Measurements from ENCODE around the gene APOC3.

The APOC3 gene

GRCh38 chr11:116807601-116808261 is 22.0 kb upstream of the APOC3 start:
- DNase-seq (ENCODE audit: low read depth): no peak

DNA sequence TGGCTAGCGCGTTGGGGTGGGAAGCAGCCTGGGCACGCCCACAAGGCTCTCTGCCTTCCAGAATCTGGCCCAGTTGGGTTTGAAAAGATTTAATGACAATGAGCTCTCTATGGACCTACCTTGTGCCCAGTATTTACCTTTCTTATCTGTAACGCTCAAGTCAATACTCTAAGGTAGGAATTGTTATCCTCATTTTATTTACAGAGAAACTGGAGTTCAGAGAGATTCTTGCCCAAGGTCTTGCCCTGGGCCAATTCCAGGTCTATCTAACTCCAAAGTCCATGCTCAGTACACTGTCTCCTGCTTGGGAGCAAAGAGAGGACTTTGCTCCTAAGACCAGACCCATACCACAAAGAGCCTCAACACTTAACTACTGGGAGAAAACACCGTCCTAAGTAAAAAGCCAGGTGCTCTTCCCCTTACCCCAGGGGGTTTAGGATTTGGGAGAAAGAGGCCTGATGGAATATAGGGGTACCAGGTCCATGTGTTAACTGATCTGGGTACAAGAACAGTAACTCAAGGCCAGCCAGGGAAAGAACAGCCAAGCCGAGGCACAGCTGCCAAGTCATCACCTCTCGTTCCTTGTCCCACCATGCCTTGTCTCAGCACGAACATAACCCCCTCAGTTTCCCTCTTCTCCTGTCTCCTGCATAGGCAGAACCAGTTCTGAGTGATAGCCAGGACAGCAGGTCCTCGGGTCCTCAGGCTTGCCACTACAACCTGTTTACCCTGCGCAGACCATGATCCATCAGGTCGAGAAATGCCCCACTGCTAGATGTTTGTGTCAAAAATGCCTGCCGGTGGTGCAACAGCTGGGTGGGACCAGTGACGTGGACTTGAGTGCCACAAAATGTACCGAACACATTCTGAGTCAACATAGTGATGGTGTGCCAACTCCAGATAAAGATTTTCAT is 21.2 kb upstream of the APOC3 start:
- no peak for DNase-seq (ENCODE audit: low read depth)

- no peak for DNase-seq (ENCODE audit: low read depth)
Measured at GRCh38 chr11:116811194-116811593, 18.5 kb upstream of the APOC3 start.

- no peak for DNase-seq (ENCODE audit: low read depth)
Measured at GRCh38 chr11:116812109-116812508, 17.6 kb upstream of the APOC3 start.

DNA sequence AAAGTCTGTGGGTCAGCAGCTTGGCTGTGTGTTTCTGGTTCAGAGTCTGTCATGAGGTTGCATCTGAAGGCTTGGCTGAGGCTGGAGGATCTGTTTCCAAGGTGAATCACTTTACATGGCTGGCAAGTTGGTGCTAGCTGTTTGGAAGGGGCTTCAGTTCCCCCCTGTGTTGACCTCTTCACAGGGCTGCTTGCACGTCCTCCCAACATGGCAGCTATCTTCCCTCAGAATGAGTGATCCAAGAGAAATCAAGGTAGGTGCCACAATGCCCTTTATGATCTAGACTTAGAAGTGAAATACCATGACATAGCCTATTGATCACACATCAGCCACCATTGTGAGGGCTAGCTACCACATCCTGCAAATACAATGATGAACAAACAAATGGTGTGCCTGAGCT is 16.5 kb upstream of the APOC3 start:
- no peak for DNase-seq (ENCODE audit: low read depth)

DNA sequence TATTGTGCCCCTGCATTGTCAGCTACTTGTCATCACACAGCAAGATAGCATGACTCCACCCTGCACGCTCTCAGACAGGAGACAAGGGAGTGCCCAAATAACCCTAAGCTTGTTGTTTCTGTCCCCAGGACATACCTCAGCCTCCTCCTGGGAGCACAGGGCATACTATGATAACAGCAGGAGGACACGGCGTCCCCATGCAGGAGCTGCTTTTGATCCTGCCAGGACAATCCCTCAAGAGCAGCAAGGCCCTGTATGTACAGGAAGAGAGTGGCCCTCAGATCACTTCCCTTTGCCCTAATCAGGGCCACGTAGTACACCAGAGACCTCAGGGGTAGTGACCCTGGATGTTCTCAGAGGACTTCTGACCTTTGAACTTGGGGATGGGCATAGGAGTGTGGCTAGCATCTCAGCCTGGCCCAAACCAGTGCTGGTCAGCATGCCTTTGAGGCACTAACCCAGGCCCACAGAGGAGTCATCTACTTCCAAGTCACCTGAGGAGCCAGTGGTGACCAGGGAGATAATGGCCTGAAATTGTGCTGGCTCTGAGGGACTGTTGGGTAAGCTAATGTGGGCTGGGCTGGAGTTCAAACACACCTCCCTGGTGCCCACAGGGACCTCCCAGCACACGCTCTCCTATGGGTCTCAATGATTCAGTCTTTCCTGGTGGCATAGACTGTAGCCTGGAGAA is 15.8 kb upstream of the APOC3 start:
- DNase-seq (ENCODE audit: low read depth): no peak

DNA sequence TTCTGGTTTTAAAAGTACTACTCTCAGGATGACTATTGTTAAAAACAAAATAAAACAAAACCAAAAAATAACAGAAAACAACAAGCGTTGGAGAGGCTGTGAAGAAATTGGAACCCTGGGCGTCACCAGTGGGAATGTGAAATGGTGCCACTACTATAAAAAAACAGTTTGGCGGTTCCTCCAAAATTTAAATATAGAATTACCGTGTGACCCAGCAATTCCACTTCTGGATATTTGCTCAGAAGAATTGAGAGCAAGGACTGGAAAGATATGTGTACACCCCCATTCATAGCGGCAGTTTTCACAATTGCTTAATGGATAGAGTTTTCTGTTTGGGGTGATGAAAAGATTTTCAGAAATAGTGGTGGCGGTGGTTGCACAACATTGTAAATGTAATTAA is 15.2 kb upstream of the APOC3 start:
- DNase-seq (ENCODE audit: low read depth): no peak

DNA sequence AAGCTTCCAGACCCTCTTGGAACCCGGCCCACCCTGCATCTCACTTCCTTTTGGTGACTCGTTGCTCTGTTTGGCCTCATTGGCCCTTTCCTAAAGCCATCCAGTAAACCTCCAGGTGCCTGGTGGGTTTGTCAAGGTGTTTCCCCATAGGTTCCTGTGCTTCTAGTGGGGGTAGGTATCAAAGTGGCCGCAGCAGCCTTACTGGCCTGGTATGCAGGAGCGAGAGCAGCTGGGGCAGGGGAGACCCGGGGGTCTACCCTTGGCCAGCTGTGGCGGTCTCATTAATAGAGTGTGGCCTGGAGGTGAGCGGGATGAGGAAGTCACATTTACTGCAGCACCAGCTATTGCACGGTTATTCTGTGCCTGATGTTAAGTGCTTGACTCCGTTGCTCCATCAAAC is 10.7 kb upstream of the APOC3 start:
- no peak for DNase-seq (ENCODE audit: low read depth)

DNA sequence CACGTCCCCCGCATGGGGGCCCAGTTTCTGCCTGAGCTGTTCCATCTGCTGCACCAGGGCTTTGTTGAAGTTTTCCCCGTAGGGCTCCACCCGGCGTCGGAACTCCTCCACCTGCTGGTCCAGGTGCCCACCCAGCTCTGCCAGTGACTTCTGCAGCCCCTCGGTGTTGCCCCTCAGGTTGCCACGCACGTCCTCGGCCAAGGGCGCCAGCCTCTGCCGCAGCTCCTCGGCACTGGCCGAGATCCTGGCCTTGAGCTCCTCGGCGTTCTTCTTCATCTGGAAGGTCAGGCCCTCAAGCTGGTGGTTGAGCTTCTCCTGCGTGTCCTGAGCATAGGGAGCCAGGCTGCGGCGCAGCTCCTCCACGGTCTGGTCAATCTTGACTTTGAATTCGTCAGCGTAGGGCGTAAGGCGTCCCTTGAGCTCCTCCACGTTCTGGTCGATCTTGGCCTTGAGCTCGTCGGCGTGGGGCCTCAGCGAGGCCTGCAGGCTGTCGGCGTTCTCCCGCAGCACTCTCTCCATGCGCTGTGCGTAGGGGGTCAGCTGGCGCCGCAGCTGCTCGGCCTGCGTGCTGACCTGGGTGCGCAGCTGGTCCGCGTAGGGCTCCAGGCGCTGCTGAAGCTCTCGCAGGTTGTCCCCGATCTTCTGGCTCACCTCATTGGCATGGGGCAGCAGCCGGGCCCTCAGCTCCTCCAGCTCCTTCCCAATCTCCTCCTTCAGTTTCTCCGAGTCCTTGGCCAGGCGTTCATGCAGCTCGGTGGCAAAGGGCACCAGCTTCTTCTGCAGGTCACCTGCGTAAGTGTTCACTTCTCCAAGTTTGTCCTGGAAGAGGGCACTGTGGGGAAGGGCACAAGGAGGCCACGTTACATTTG is 8.4 kb upstream of the APOC3 start:
- no peak for DNase-seq (ENCODE audit: low read depth)

DNA sequence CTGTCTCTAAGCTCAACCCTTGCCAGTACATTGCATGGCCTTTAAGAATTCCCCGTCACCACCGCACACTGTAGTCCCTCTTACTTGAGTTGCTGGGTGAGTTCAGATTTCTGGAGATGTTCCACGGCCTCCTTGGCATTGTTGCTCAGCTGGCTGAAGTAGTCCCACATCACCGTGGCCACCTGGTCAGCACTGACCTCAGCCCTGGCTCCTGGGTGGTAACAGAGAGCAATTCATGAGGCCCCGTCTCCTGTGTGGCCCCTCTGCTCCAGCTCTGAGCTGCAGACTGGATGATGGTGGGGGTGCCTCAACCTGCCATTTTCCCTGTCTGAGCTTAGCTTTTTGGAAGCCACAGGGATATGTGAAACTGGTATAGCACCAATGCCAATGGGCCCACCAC is 7.1 kb upstream of the APOC3 start:
- no peak for DNase-seq (ENCODE audit: low read depth)

- DNase-seq (ENCODE audit: low read depth): no peak
Measured at GRCh38 chr11:116823031-116823843, 6.5 kb upstream of the APOC3 start, which contains the start of gene APOA4. TSS of gene APOA4 (minus strand) at chr11:116823304. CDS start at chr11:116823191, 113 bp downstream.

DNA sequence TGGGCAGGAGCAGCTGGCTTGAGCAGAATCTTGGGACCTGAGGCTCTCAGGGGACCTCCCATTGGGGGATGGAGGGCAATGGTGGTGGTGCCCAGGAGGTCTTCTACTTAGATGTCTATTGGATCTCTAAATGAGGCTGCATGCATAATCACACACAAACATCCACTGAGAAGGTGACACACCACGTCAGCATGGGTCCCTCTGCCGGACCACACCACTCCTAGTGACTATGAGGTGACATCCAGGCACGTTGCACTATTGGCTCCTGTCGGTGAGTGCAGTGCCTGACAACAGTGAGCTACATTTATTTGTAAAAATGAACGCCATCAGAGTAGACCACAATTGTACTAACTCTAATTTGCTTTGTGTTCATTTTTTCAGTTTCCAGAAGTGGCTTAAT is 4.3 kb upstream of the APOC3 start:
- no peak for DNase-seq (ENCODE audit: low read depth)

DNA sequence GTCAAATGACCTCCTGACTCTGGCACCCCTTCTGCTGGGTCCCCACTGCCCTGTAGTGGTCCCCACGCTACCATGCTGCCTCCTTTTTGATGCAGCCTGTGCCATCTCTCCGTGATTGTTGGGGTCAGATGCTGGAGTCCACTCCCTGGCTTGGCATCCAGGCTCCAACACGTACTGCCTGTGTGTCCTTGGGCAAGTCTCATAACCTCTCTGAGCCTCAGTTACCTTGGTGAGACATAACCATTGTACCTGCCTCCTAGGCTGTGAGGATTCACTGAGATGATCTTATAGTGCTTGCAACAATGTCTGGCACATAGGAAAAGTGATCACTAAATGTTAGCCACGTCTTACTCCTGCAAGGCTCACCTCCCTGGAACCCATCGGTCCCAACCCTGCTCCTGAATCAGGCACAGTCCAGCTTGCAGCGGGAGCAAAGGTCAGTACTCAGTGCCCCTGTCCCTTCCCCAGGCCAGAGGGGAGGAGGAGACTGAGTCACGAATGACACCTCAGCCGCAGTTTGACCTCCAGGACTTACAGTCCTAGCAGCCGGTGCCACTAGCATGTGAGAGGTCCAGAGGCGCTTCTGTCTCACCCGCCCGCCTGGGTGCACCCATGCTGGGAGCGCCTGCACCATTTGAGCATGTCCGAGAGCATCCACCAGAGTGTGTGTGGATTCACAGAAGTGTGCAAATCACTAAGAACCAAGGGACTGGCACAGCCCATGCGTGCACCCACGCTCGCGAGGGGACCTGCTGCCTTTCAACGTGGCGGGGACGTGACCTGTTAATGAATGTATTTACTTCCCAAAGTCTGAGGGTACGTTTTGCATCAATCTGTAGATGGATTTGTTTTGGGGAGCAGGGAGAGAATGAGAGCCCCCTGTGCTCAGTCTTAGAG is 3.6 kb upstream of the APOC3 start:
- DNase-seq (ENCODE audit: low read depth): no peak

GRCh38 chr11:116826751-116827431 is 2.8 kb upstream of the APOC3 start:
- no peak for DNase-seq (ENCODE audit: low read depth)

- DNase-seq (ENCODE audit: low read depth): no peak
Measured at GRCh38 chr11:116827461-116827860, 2.2 kb upstream of the APOC3 start.

DNA sequence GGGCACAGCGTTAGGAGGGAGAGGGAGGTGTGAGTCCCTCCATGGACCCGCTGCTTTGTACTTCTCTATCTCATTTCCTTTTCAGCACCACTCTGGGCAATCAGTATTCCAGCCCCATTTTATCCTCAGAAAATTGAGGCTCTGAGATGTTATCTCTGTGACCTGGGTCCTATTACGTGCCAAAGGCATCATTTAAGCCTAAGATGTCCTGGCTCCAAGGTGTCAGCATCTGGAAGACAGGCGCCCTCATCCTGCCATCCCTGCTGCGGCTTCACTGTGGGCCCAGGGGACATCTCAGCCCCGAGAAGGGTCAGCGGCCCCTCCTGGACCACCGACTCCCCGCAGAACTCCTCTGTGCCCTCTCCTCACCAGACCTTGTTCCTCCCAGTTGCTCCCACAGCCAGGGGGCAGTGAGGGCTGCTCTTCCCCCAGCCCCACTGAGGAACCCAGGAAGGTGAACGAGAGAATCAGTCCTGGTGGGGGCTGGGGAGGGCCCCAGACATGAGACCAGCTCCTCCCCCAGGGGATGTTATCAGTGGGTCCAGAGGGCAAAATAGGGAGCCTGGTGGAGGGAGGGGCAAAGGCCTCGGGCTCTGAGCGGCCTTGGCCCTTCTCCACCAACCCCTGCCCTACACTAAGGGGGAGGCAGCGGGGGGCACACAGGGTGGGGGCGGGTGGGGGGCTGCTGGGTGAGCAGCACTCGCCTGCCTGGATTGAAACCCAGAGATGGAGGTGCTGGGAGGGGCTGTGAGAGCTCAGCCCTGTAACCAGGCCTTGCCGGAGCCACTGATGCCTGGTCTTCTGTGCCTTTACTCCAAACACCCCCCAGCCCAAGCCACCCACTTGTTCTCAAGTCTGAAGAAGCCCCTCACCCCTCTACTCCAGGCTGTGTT is 829 bp upstream of the APOC3 start:
- DNase-seq (ENCODE audit: low read depth): no peak

- DNase-seq (ENCODE audit: low read depth): no peak
Measured at GRCh38 chr11:116830184-116830912, 641 bp downstream of the APOC3 start.

All from T-helper 22 cell (primary cell).